Memory B cell (primary cell): ENCODE results near the gene LRRC43.

Experiments
- ATAC-seq: fragments of 150-1000 bp; cut with Tn5 transposase; 2 replicates; pipeline ENCODE4 v1.10.0; 2021; ENCODE audit warnings: low read depth, mild to moderate bottlenecking, moderate library complexity
- DNase-seq, 2 donors: peaks; one replicate each; pipeline ENCODE4 v3.0.0; 2022; ENCODE audit warnings: low spot score in 2 of 2
- H3K27ac Mint-ChIP-seq: one replicate; pipeline ENCODE4 v1.8.0; 2022; ENCODE audit warnings: mild to moderate bottlenecking, moderate library complexity, mixed read lengths
- H3K27me3 Mint-ChIP-seq: one replicate; pipeline ENCODE4 v1.8.0; 2022; ENCODE audit warnings: mixed read lengths
- H3K36me3 Mint-ChIP-seq: one replicate; pipeline ENCODE4 v1.8.0; 2022; ENCODE audit warnings: mild to moderate bottlenecking, mixed read lengths
- H3K4me1 Mint-ChIP-seq: one replicate; pipeline ENCODE4 v1.8.0; 2022; ENCODE audit warnings: mixed read lengths
- H3K4me3 Mint-ChIP-seq: one replicate; pipeline ENCODE4 v1.8.0; 2022; ENCODE audit warnings: mild to moderate bottlenecking, moderate library complexity, mixed read lengths
- H3K9me3 Mint-ChIP-seq: one replicate; pipeline ENCODE4 v1.8.0; 2022; ENCODE audit warnings: mixed read lengths

The LRRC43 gene, protein sequence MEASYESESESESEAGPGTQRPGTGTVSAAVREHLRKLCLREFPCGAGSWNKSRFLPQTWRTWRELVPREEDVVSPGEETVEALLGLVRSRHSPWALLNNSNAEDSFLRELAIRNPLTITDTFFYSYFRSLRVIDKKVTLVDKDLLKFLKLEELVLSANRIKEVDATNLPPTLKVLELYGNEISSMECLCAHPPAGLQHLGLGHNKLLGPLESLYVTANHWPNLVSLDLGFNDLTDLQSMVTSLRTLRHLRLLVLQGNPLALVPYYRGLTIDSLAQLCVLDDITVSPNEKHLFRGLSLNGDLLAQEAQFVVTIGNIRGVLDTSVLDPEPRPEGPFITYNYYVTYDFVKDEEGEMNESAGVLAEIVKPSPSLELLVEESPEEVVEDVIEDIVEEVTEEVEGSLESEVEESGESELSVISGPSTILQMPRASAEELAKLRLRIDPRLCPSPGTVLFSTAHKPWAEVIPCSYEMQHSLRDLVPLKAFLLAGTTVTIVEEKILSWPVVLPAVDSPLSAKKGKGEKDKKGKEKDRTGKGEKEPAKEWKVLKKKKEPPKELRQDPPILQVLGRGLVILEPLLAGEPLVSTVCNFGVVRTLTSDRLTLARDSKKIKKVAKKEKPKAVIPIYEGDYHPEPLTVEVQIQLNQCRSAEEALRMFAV

DNA sequence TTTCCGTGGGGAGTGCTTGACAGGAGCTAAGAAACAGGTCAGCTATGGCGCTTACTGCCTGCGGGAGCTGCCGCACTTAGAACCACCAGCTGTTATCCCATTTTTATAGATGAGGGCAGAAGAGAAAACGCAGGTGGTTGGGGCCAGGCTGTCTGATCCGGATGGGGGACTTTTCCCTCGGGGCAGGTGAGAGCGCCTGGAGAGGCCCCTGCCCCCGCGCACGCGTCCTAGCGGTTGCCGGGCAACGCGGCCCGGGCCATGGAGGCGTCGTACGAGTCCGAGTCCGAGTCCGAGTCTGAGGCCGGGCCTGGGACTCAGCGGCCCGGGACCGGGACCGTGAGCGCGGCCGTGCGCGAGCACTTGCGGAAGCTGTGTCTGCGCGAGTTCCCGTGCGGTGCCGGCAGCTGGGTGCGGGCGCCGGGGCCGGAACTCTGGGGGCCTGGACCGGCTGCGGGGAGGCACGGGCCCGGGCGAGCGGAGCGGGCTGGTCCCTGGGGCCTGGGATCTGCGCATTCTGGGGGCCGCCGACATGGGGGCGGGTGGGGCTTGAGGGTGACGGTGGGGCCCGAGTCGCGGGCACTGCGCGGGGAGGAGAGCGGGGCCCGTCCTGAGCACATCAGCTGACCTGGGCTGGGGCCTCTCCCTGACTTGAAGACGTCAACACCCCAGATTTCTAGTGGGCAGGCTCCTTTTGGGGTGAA, at the start of gene LRRC43:
TSS of gene LRRC43 (plus strand) at position 237 of the 701 bp plus-strand sequence. CDS start at position 259, 22 bp downstream.
- DNase-seq (peak in 1 of 2 donors; percentile 49), ATAC-seq (peak; percentile 72)
- Mint-ChIP-seq H3K4me3 (peak within 1 kb of the TSS; percentile 78), H3K27ac (no peak within 1 kb of the TSS), H3K36me3 (peaks cover 2% of the 10 kb centered on the region), H3K4me1 (peaks cover 12% of the 10 kb centered on the region), H3K27me3 (peaks cover 16% of the 10 kb centered on the region), H3K9me3 (no peaks in the 10 kb centered on the region)

DNA sequence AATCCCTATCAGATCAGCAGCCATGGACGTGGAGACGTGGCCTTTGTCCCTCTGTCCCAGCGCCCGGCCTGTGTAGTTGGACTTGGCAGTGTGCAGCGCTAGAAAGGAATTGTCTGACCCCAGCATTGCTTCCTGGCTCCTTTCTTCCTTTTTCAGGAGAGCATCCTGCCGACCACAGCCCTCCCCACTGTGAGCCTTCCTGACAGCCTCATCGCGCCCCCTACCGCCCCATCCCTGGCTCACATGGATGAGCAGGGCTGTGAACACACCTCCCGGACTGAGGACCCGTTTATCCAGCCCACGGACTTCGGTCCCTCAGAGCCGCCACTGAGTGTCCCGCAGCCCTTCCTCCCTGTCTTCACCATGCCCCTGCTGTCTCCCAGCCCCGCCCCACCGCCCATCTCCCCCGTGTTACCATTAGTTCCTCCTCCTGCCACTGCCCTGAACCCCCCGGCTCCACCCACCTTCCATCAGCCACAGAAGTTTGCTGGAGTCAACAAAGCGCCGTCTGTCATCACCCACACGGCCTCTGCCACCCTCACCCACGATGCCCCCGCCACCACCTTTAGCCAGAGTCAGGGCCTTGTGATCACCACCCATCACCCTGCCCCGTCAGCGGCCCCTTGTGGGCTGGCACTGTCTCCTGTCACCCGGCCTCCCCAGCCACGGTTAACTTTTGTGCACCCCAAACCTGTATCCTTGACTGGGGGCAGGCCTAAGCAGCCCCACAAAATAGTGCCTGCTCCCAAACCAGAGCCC, 49.6 kb upstream of the LRRC43 start:
- Mint-ChIP-seq H3K27me3 (no peaks in the 10 kb centered on the region), H3K36me3 (peaks cover 21% of the 10 kb centered on the region), H3K4me3 (no peak overlapping the region), H3K4me1 (no peaks in the 10 kb centered on the region), H3K9me3 (no peaks in the 10 kb centered on the region), H3K27ac (no peak overlapping the region)
- ATAC-seq (no peak), DNase-seq (no peak)

DNA sequence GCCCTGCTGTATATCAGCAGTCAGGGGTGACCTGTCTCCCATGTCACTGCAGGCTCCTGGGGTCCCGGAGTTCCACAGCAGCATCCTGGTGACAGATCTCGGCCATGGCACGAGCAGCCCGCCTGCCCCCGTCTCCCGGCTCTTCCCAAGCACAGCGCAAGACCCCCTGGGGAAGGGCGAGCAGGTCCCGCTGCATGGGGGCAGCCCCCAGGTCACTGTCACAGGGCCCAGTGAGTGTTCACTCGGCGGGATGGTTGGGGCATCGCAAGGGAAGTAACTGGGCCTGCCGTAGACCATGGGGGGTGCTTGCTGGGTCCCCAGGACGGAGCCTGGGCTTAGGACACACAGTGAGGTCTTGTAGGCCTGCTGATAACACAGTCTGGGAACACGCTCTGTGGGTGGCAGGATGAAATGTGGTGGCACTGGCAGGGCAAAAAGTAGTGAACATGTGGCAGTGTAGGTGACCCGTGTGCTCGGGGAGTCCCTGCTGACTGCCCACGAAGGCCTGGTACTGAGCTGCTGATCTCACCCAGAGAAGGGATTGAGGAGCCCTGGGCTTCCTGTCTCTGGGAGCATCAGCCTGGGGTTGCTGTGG, 47.4 kb upstream of the LRRC43 start:
- no peaks in the 10 kb centered on the region for H3K27me3 Mint-ChIP-seq
- H3K27ac Mint-ChIP-seq, result no peak overlapping the region
- no peak overlapping the region for H3K4me3 Mint-ChIP-seq
- H3K4me1 Mint-ChIP-seq, result no peaks in the 10 kb centered on the region
- H3K36me3 Mint-ChIP-seq, result peaks cover 20% of the 10 kb centered on the region
- DNase-seq (no peak), ATAC-seq (no peak)
- H3K9me3 Mint-ChIP-seq, result no peaks in the 10 kb centered on the region

DNA sequence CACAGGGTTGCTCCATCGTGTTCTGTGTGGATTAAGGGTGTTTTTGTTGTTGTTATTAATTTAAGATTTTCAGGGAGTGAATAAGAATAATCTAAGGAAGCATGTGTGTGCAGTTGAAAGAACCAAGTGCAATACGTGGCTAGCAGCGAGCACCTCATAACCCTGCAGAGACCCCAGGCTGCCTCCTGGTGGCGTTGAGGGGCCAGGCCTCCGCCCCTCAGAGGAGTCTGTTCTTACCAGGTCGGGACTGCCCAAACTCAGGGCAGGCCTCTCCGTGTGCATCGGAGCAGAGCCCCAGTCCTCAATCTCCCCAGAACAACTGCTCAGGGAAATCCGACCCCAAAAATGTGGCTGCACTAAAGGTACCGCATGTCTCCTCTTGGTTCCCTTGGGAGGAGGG, 45.7 kb upstream of the LRRC43 start:
- no peaks in the 10 kb centered on the region for H3K9me3 Mint-ChIP-seq
- H3K36me3 Mint-ChIP-seq, result peaks cover 27% of the 10 kb centered on the region
- H3K4me1 Mint-ChIP-seq, result no peaks in the 10 kb centered on the region
- ATAC-seq, result no peak
- no peak overlapping the region for H3K27ac Mint-ChIP-seq
- no peak overlapping the region for H3K4me3 Mint-ChIP-seq
- H3K27me3 Mint-ChIP-seq, result no peaks in the 10 kb centered on the region
- DNase-seq, result no peak

DNA sequence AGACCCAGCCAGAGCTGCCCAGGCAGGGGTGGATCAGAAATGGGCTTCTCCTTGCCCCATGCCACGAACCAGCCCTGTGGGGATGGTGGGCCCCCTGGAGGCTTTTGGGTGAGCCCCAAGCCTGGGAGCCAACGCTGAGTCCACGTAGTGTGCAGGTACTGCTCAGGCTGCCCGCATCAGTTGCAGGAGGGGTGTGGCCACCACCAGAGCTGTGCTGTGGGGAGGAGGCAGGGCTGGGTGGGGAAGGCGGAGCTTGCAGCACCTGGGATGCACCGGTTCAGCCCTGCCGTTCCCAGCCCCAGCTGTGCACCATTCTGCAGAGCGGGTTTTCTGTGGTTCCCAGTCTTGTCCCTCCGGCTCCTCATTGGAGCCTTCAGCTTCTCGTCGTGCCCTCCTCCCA, 45.2 kb upstream of the LRRC43 start:
- Mint-ChIP-seq H3K4me3 (no peak overlapping the region), H3K4me1 (no peaks in the 10 kb centered on the region), H3K27me3 (no peaks in the 10 kb centered on the region), H3K27ac (no peak overlapping the region), H3K36me3 (peaks cover 27% of the 10 kb centered on the region), H3K9me3 (no peaks in the 10 kb centered on the region)
- ATAC-seq, result no peak
- DNase-seq, result no peak

DNA sequence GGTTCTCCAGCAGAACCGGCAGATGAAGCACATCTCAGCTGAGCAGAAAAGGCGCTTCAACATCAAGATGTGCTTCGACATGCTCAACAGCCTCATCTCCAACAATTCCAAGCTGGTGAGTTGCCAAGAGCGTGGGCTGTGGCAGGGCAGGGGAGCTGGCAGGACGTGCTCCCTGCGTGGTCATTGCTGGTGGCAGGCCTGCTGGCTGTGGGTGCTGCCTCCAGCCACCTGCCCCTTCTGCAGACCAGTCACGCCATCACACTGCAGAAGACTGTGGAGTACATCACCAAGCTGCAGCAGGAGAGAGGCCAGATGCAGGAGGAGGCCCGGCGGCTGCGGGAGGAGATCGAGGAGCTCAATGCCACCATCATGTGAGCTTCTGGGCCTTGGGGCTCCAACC, 44.7 kb upstream of the LRRC43 start:
- Mint-ChIP-seq H3K4me1 (no peaks in the 10 kb centered on the region), H3K27ac (no peak overlapping the region)

DNA sequence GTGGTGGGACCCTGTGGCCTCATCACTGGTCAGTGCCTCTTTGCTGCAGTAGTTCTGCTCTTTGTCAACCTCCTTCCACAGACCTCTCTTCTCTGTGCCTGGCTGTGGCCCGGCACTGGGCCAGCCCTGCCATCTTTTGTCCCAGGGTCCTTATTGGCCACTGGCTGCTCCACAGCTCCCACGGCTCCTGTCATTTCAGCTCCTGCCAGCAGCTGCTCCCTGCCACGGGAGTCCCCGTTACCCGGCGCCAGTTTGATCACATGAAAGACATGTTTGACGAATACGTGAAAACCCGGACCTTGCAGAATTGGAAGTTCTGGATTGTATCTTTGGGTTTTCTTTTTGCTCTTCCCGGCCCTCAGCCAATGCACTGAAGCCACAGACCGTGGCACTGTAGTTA, 44.3 kb upstream of the LRRC43 start:
- DNase-seq (no peak), ATAC-seq (no peak)
- Mint-ChIP-seq H3K27me3 (no peaks in the 10 kb centered on the region), H3K9me3 (no peaks in the 10 kb centered on the region), H3K27ac (no peak overlapping the region), H3K36me3 (peaks cover 23% of the 10 kb centered on the region), H3K4me1 (peaks cover under 1% of the 10 kb centered on the region), H3K4me3 (no peak overlapping the region)

More for the DNA sequence above, 44.7 kb upstream of the LRRC43 start:
- H3K9me3 Mint-ChIP-seq, result no peaks in the 10 kb centered on the region
- DNase-seq (no peak), ATAC-seq (no peak)
- H3K36me3 Mint-ChIP-seq, result peaks cover 26% of the 10 kb centered on the region
- no peaks in the 10 kb centered on the region for H3K27me3 Mint-ChIP-seq
- H3K4me3 Mint-ChIP-seq, result no peak overlapping the region

DNA sequence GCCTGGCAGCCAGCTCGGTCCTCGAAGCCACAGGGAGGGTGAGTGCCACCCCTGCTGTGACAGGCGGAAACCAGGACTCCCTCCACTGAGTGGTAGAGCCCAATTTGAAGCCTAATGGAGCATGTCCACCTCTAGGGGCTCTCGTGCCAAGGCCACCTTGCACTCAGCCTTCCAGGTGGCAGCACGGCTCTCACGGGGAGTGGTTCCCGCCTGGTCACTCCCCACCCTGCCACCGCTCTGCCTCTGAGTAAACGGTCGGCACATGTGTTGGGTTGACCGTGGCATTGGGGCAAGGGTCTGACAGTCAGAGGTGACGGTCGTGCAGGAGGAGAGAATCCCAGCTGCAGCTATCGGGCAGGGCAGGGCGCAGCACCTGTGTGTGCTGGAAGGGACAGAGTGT, 43.7 kb upstream of the LRRC43 start:
- DNase-seq (no peak), ATAC-seq (no peak)
- H3K27me3 Mint-ChIP-seq, result no peaks in the 10 kb centered on the region
- H3K9me3 Mint-ChIP-seq, result no peaks in the 10 kb centered on the region
- H3K27ac Mint-ChIP-seq, result no peak overlapping the region
- H3K4me3 Mint-ChIP-seq, result no peak overlapping the region
- peaks cover 19% of the 10 kb centered on the region for H3K36me3 Mint-ChIP-seq
- H3K4me1 Mint-ChIP-seq, result peaks cover 2% of the 10 kb centered on the region

DNA sequence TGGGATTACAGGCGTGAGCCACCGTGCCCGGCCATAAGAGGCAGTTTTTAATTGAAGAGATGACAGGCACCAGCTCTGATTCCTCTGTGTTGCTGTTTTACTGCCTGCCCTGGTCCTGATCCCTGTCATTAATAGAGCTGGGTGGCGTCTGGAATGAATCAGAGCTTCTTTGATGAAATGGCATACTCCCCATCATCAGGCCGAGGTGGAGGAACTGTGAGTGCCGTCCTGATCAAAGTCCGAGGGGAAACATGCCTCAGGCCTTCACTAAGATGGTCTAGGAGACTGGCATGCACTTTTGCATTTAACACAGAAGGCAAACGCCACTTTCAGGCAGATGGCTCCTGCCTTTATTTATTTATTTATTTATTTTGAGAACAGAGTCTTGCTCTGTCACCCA, 43.0 kb upstream of the LRRC43 start:
- ATAC-seq (no peak), DNase-seq (no peak)
- H3K4me3 Mint-ChIP-seq, result no peak overlapping the region
- H3K4me1 Mint-ChIP-seq, result peaks cover 2% of the 10 kb centered on the region
- peaks cover 18% of the 10 kb centered on the region for H3K36me3 Mint-ChIP-seq
- H3K27ac Mint-ChIP-seq, result no peak overlapping the region
- H3K9me3 Mint-ChIP-seq, result no peaks in the 10 kb centered on the region
- no peaks in the 10 kb centered on the region for H3K27me3 Mint-ChIP-seq

DNA sequence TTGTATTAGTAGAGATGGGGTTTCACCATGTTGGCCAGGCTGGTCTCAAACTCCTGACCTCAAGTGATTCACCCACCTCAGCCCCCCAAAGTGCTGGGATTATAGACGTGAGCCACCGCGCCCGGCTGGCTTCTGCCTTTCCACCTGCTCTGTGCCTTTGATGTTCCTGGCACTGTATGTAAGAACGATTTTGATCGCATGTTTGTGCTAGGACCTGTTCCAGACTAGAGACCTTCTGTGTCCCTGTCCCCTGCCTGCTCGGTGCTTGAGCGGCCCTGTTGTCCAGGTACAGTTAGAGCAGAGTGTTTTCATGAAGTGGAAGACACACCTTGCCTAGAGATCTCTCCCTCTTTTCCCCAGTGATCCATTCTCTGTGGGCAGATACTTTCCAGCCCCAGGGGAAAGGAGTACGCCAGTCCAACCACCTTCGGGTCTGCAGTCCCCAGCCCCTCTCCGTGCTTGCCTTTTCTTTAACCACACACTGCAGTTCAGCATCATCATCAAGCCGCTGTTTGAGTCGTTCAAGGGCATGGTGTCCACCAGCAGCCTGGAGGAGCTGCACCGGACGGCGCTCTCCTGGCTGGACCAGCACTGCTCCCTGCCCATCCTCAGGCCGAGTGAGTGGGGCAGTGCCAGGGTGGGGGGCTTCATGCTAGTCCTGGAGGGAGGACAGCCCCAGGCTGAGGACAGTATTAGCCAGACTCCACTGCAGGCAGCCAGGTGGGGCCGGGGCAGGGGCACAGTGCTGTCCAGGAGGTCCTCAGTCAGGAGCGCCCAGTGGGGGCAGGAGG, 42.3 kb upstream of the LRRC43 start:
- Mint-ChIP-seq H3K27me3 (no peaks in the 10 kb centered on the region), H3K36me3 (peaks cover 15% of the 10 kb centered on the region)
- no peak for ATAC-seq

DNA sequence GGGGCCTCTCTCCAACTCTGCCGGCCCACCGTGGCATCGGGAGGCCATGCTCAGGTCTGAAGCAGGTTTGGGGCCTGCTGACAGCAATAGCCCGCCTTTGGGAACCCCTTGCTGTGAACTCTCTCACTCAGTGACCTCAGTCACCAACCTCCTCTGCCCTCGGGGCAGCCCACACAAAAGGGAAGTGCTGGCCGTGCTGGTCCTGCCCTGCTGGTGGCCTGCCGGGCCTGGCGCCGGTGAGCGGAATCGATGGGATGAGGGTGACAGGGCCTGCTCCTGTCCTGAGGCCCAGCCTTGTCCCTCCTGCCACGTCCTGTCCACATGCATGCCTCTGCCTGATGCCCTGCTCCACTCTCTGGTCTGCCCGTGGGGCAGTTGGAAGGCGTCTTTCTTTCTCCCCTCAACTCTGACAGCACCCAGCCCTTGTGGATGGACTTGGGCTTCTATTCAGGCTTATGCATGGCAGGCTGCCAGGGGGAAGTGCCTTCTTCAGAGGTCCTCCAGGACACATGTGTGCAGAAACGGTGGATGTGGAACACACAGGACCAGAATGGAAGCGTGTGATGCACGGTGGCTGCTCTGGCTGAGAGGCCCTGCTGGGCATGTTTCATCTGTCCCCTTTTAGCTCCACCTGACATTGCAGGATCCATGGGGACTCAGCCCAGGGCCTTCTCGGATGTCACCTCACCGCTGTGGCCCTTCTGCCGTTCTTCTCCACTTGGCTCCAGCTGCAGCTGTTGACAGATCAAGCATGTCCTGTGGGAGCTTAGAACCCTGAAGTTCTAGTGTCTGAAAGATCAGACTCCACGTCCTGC, 40.8 kb upstream of the LRRC43 start:
- Mint-ChIP-seq H3K27me3 (no peaks in the 10 kb centered on the region), H3K4me1 (peaks cover 2% of the 10 kb centered on the region), H3K4me3 (no peak overlapping the region), H3K36me3 (peaks cover 12% of the 10 kb centered on the region), H3K27ac (no peak overlapping the region), H3K9me3 (no peaks in the 10 kb centered on the region)
- no peak for DNase-seq
- no peak for ATAC-seq

More for the DNA sequence above, 42.3 kb upstream of the LRRC43 start:
- no peak for DNase-seq
- Mint-ChIP-seq H3K9me3 (no peaks in the 10 kb centered on the region), H3K4me1 (peaks cover 2% of the 10 kb centered on the region), H3K27ac (no peak overlapping the region), H3K4me3 (no peak overlapping the region)

DNA sequence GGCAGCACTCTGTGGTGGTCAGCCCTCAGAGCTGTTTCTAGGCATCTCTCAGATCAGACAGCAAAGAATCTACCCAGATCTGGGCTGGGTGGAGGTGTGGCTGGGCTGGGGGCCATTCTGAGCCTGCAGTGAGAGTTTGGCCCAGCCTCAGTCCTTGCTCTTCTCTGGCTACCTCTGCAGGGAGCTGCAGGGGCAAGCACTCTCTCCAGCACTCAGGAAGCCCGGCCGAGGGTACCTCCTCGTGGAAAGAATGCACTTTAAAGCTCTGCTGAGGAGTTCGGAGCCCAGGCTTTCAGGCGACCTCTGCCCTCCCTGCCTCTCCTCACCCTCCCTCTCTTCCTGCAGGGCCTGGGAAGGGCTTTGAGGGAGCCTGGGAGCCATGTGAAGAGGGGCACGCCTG, 40.1 kb upstream of the LRRC43 start:
- H3K9me3 Mint-ChIP-seq, result no peaks in the 10 kb centered on the region
- ATAC-seq (no peak), DNase-seq (no peak)
- H3K4me1 Mint-ChIP-seq, result peaks cover 2% of the 10 kb centered on the region
- no peaks in the 10 kb centered on the region for H3K27me3 Mint-ChIP-seq
- no peak overlapping the region for H3K27ac Mint-ChIP-seq
- no peak overlapping the region for H3K4me3 Mint-ChIP-seq
- peaks cover 12% of the 10 kb centered on the region for H3K36me3 Mint-ChIP-seq
